HCT116 (cell line): Measurements from ENCODE around the gene ARHGAP12. TPM values are rescaled to one million over a fixed set of nuclear protein-coding genes. Genes with fewer than 3 reads are reported as not detected.

Experiments used
- ATAC-seq: fragments of 200-7000 bp; cut with Tn5 transposase; 2 replicates; pipeline ENCODE4 v1.9.1; 2020; ENCODE audit warnings: mild to moderate bottlenecking, moderate library complexity
- BruUV-seq: library from RNA; stranded (reverse); fragments of 400-500 nt; replicated peaks from 2 replicates; lab custom pipeline; 2021; lab: Mats Ljungman, UMichigan
- CTCF ChIA-PET: fragments of 300-600 bp; sonication (Branson Sonifier 250); formaldehyde crosslinking; loops from one replicate; lab custom pipeline; 2021; ENCODE audit warnings: antibody characterized with exemption; lab: Charles Lee
- POLR2A ChIA-PET: fragments of 300-600, 350-600 bp; sonication (Branson Sonifier 250); formaldehyde crosslinking; loops from one replicate; lab custom pipeline; 2021; ENCODE audit warnings: antibody characterized with exemption; lab: Charles Lee
- RAD21 ChIA-PET, 2 experiments: fragments of 300-600 bp; sonication (Branson Sonifier 250); formaldehyde crosslinking; loops; one replicate each; lab custom pipeline; 2023; ENCODE audit warnings: low total read pairs in 2 of 2; ENCODE audit not compliant: uncharacterized antibody in 2 of 2, unreplicated experiment in 2 of 2, low non-redundant PET in 1 of 2; lab: Charles Lee
- DNase-seq: peaks from one replicate; pipeline ENCODE4 v3.0.0-alpha.2; 2010; ENCODE audit warnings: low read depth, low spot score
- H2AFZ ChIP-seq: fragments of 200-600 bp; shearing (Covaris generic), sonication (generic); 2 replicates; pipeline ENCODE4 v1.6.1; 2017; ENCODE audit warnings: low read depth, mixed run types, mixed read lengths, antibody characterized with exemption, low read length; ENCODE audit not compliant: poor library complexity, severe bottlenecking
- H3K27ac ChIP-seq: 2 replicates; pipeline ENCODE4 v1.5.1; 2012; ENCODE audit warnings: low read depth, low read length
- H3K27me3 ChIP-seq: fragments of 200-600 bp; sonication (generic); 2 replicates; pipeline ENCODE4 v1.6.1; 2016; ENCODE audit warnings: mixed run types, low read length, mixed read lengths; ENCODE audit not compliant: insufficient read depth
- H3K36me3 ChIP-seq, 2 experiments: fragments of 200-500 bp in 1 of 2; fragments of 200-600 bp in 1 of 2; sonication (Bioruptor generic) in 1 of 2; sonication (generic) in 1 of 2; 2 replicates each; pipeline versions ENCODE4 v1.5.1 to v1.6.1; 2014 to 2016; ENCODE audit warnings: low read length in 2 of 2, inconsistent platforms in 1 of 2, mixed read lengths in 1 of 2, mixed run types in 1 of 2; ENCODE audit not compliant: insufficient read depth in 2 of 2, control insufficient read depth in 1 of 2
- H3K4me1 ChIP-seq, 2 experiments: fragments of 200-600 bp in 1 of 2; sonication (generic) in 1 of 2; 2 replicates each; pipeline versions ENCODE4 v1.5.1 to v1.6.1; 2012 to 2017; ENCODE audit warnings: low read length in 2 of 2, inconsistent platforms in 1 of 2, mild to moderate bottlenecking in 1 of 2, mixed read lengths in 1 of 2, mixed run types in 1 of 2, moderate library complexity in 1 of 2; ENCODE audit not compliant: insufficient read depth in 2 of 2, control insufficient read depth in 1 of 2
- H3K4me2 ChIP-seq: fragments of 200-600 bp; sonication (generic); 2 replicates; pipeline ENCODE4 v1.6.1; 2017; ENCODE audit warnings: mixed run types, low read length, mixed read lengths
- H3K4me3 ChIP-seq, 2 experiments: fragments of 200-600 bp in 1 of 2; sonication (generic) in 1 of 2; replicated peaks in 1 of 2; 2 replicates each; pipeline ENCODE4 v1.5.1; 2011 to 2016; ENCODE audit warnings: low read length in 2 of 2, control low read depth in 1 of 2, low read depth in 1 of 2, mild to moderate bottlenecking in 1 of 2, mixed read lengths in 1 of 2, mixed run types in 1 of 2
- H3K79me2 ChIP-seq: fragments of 200-600 bp; sonication (generic); 2 replicates; pipeline ENCODE4 v1.6.1; 2017; ENCODE audit warnings: mild to moderate bottlenecking, mixed run types, low read length, moderate library complexity, mixed read lengths; ENCODE audit not compliant: insufficient read depth
- H3K9ac ChIP-seq: fragments of 200-600 bp; sonication (generic); 2 replicates; pipeline ENCODE4 v1.6.1; 2016; ENCODE audit warnings: low read length, mixed read lengths
- H3K9me2 ChIP-seq: fragments of 200-600 bp; sonication (generic), shearing (Covaris generic); 2 replicates; pipeline ENCODE4 v1.6.1; 2017; ENCODE audit warnings: mixed run types, mild to moderate bottlenecking, moderate library complexity; ENCODE audit not compliant: insufficient read depth
- H3K9me3 ChIP-seq, 2 experiments: fragments of 200-500 bp in 1 of 2; fragments of 200-600 bp in 1 of 2; sonication (Bioruptor generic) in 1 of 2; sonication (generic) in 1 of 2; 2 replicates each; pipeline ENCODE4 v1.6.1; 2014 to 2017; ENCODE audit warnings: low read length in 2 of 2, mixed read lengths in 2 of 2, inconsistent platforms in 1 of 2, low read depth in 1 of 2, mild to moderate bottlenecking in 1 of 2, mixed run types in 1 of 2, moderate library complexity in 1 of 2; ENCODE audit not compliant: control insufficient read depth in 1 of 2, insufficient read depth in 1 of 2
- H4K20me1 ChIP-seq: fragments of 200-600 bp; sonication (generic), shearing (Covaris generic); 2 replicates; pipeline ENCODE4 v1.6.1; 2017; ENCODE audit warnings: mixed run types, mild to moderate bottlenecking, moderate library complexity; ENCODE audit not compliant: insufficient read depth
- ATF3 ChIP-seq: IDR thresholded peaks from 2 replicates; pipeline ENCODE4 v1.6.1; 2012
- CBX3 ChIP-seq: IDR thresholded peaks from 2 replicates; pipeline ENCODE4 v1.6.1; 2012; ENCODE audit warnings: low read depth
- CEBPB ChIP-seq: IDR thresholded peaks from 2 replicates; pipeline ENCODE4 v1.6.1; 2012; ENCODE audit warnings: low read depth
- CTCF ChIP-seq, 3 experiments: fragments of 200-600 bp in 1 of 3; sonication (generic) in 1 of 3; IDR thresholded peaks in 2 of 3; conservative IDR thresholded peaks in 1 of 3; 2 replicates each; pipeline ENCODE4 v1.5.1; 2012 to 2017; ENCODE audit warnings: low read depth in 2 of 3, low read length in 2 of 3, antibody characterized with exemption in 1 of 3, borderline replicate concordance in 1 of 3, control low read depth in 1 of 3, mild to moderate bottlenecking in 1 of 3, mixed read lengths in 1 of 3, mixed run types in 1 of 3, moderate library complexity in 1 of 3; ENCODE audit not compliant: insufficient read depth in 1 of 3
- EGR1 ChIP-seq: IDR thresholded peaks from 2 replicates; pipeline ENCODE4 v1.6.1; 2012; ENCODE audit warnings: low read depth
- ELF1 ChIP-seq: IDR thresholded peaks from 2 replicates; pipeline ENCODE4 v1.6.1; 2012; ENCODE audit warnings: low read depth, borderline replicate concordance
- EZH2 ChIP-seq: fragments of 200-600 bp; sonication (generic); IDR thresholded peaks from 2 replicates; pipeline ENCODE4 v1.6.1; 2017; ENCODE audit warnings: antibody characterized with exemption, mixed run types
- EZH2phosphoT487 ChIP-seq: fragments of 200-600 bp; IDR thresholded peaks from 2 replicates; pipeline ENCODE4 v1.6.1; 2018; ENCODE audit warnings: antibody characterized with exemption, borderline replicate concordance
- FOSL1 ChIP-seq: IDR thresholded peaks from 2 replicates; pipeline ENCODE4 v1.6.1; 2012; ENCODE audit warnings: low read depth
- JUND ChIP-seq: IDR thresholded peaks from 2 replicates; pipeline ENCODE4 v1.6.1; 2012
- MAX ChIP-seq: IDR thresholded peaks from 2 replicates; pipeline ENCODE4 v1.6.1; 2012
- POLR2A ChIP-seq: IDR thresholded peaks from 2 replicates; pipeline ENCODE4 v1.7.0; 2011; ENCODE audit warnings: borderline replicate concordance; ENCODE audit not compliant: insufficient read depth, insufficient read length; ENCODE audit errors: extremely low read depth
- RAD21 ChIP-seq: IDR thresholded peaks from 2 replicates; pipeline ENCODE4 v1.6.1; 2012; ENCODE audit warnings: low read depth, mild to moderate bottlenecking
- REST ChIP-seq: IDR thresholded peaks from 2 replicates; pipeline ENCODE4 v1.6.1; 2012; ENCODE audit warnings: low read depth
- SIN3A ChIP-seq: IDR thresholded peaks from 2 replicates; pipeline ENCODE4 v1.6.1; 2012; ENCODE audit warnings: low read depth
- SP1 ChIP-seq: IDR thresholded peaks from 2 replicates; pipeline ENCODE4 v1.6.1; 2012; ENCODE audit warnings: low read depth
- TCF7L2 ChIP-seq: IDR thresholded peaks from 2 replicates; pipeline ENCODE4 v1.7.0; 2011; ENCODE audit warnings: borderline replicate concordance, inconsistent platforms; ENCODE audit not compliant: insufficient read depth, insufficient read length; ENCODE audit errors: extremely low read depth
- YY1 ChIP-seq: IDR thresholded peaks from 2 replicates; pipeline ENCODE4 v1.6.1; 2011; ENCODE audit warnings: low read length, low read depth, moderate library complexity, mild to moderate bottlenecking; ENCODE audit not compliant: insufficient replicate concordance; ENCODE audit errors: extremely low read depth
- ZBTB33 ChIP-seq: IDR thresholded peaks from 2 replicates; pipeline ENCODE4 v1.6.1; 2011; ENCODE audit warnings: mild to moderate bottlenecking, low read length, moderate library complexity; ENCODE audit not compliant: insufficient replicate concordance; ENCODE audit errors: extremely low read depth
- ZFX ChIP-seq: fragments of 450-650 bp; IDR thresholded peaks from 2 replicates; pipeline ENCODE4 v1.6.1; 2017
- intact Hi-C: fragments of 100-400 bp; cut with micrococcal nuclease; formaldehyde crosslinking; loops from 2 replicates; pipeline ENCODE4 v1.10.0; 2022
- total RNA-seq: library from RNA; stranded (reverse); gene quantifications from one replicate; pipeline ENCODE4 v1.2.1, GENCODE V29; 2021; ENCODE audit not compliant: unreplicated experiment

Gene ARHGAP12
- total RNA-seq, 1 experiment from 2014 or later = 80.3 TPM

GRCh38 chr10:31774928-31775650 is 153.5 kb downstream of the ARHGAP12 start:
- Histone ChIP-seq H3K9ac (no peak overlapping the region), H3K4me3 (no peak overlapping the region), H3K27me3 (no peaks in the 10 kb centered on the region), H2AFZ (no peak overlapping the region), H3K79me2 (no peaks in the 10 kb centered on the region), H3K9me2 (no peaks in the 10 kb centered on the region), H3K27ac (no peak overlapping the region), H3K9me3 (0 out of 4 replicates have a peak, but pooled peaks cover 0 to 6% of the 10 kb centered on the region in 2 experiments), H3K4me1 (no peaks in the 10 kb centered on the region), H4K20me1 (no peaks in the 10 kb centered on the region), H3K36me3 (no peaks in the 10 kb centered on the region), H3K4me2 (no peak overlapping the region)
- no peak for TF ChIP-seq POLR2A
- TF ChIP-seq EZH2phosphoT487 = no peak
- TF ChIP-seq MAX = no peak
- TF ChIP-seq CEBPB = no peak
- TF ChIP-seq EGR1 = no peak
- TF ChIP-seq ELF1 = no peak
- TF ChIP-seq JUND = no peak
- TF ChIP-seq SP1 = no peak
- TF ChIP-seq CBX3 = no peak
- TF ChIP-seq ATF3 = no peak
- no peak for TF ChIP-seq FOSL1
- no peak for TF ChIP-seq ZFX
- no peak for TF ChIP-seq SIN3A
- TF ChIP-seq YY1 = no peak
- TF ChIP-seq TCF7L2 = no peak
- TF ChIP-seq EZH2 = no peak
- no peak for TF ChIP-seq CTCF (IDR thresholded peaks at IDR 0.05 in 2 of 3, conservative IDR thresholded peaks at IDR 0.05 in 1 of 3; ENCODE audit: borderline replicate concordance in 1 of 3, insufficient read depth in 1 of 3, low read depth in 2 of 3, low read length in 2 of 3)
- no peak for TF ChIP-seq RAD21
- no peak for TF ChIP-seq ZBTB33
- no peak for TF ChIP-seq REST
- POLR2A ChIA-PET = no interaction called here
- no peak for ATAC-seq
- intact Hi-C loops = no loop called here
- CTCF ChIA-PET = no interaction called here
- no TSS peak for BruUV-seq
- RAD21 ChIA-PET = no interaction called here
- DNase-seq = no peak
